ENCODE measurements around the gene CELSR2. TPM values are rescaled to one million over a fixed set of nuclear protein-coding genes. Genes with fewer than 3 reads are reported as not detected.
A peak's percentile ranks its signal among the peaks of the same experiment; 100 is the strongest.
"Not testable (repeated sequence)": the region's sequence is repeated elsewhere in the genome, so short reads cannot be mapped to it uniquely, and the experiment has no call there.

CELSR2 gene
- total RNA-seq, 1 donor from 2014 or later, result 3.8 TPM

GRCh38 chr1:109214695-109215623, 34.4 kb upstream of the CELSR2 start:
- intact Hi-C loops (cut with micrococcal nuclease), result loop anchor here (2.0 to 5.0 kb wide), 4 partner anchors 32 to 212 kb away; partner anchors contain the start of genes CELSR2, ELAPOR1, PSMA5 and SORT1
- H3K4me1 Mint-ChIP-seq (ENCODE audit: low read depth), result peaks cover 28% of the 10 kb centered on the region
- peaks cover 45% of the 10 kb centered on the region for H3K36me3 Mint-ChIP-seq (ENCODE audit: low read depth)
- peak; percentile 29 for DNase-seq (ENCODE audit: low spot score)
- H3K9me3 Mint-ChIP-seq, result no peaks in the 10 kb centered on the region
- no peaks in the 10 kb centered on the region for H3K27me3 Mint-ChIP-seq (ENCODE audit: low read depth)
- peak overlapping the region; percentile 98 for H3K4me3 Mint-ChIP-seq (ENCODE audit: low read depth)
- peak overlapping the region; percentile 89 for H3K27ac Mint-ChIP-seq

- H3K4me3 Mint-ChIP-seq (ENCODE audit: low read depth), result no peak overlapping the region
- H3K4me1 Mint-ChIP-seq (ENCODE audit: low read depth), result peaks cover 33% of the 10 kb centered on the region
- intact Hi-C loops (cut with micrococcal nuclease), result no loop called here
- no peak for DNase-seq (ENCODE audit: low spot score)
- H3K27ac Mint-ChIP-seq, result peak overlapping the region; percentile 5
- peaks cover 55% of the 10 kb centered on the region for H3K36me3 Mint-ChIP-seq (ENCODE audit: low read depth)
- no peaks in the 10 kb centered on the region for H3K9me3 Mint-ChIP-seq
- no peaks in the 10 kb centered on the region for H3K27me3 Mint-ChIP-seq (ENCODE audit: low read depth)
Observed at GRCh38 chr1:109216662-109217061, 32.7 kb upstream of the CELSR2 start.

- Mint-ChIP-seq H3K27me3 (ENCODE audit: low read depth) (no peaks in the 10 kb centered on the region), H3K4me3 (ENCODE audit: low read depth) (no peak overlapping the region), H3K36me3 (ENCODE audit: low read depth) (peaks cover 66% of the 10 kb centered on the region), H3K27ac (peak overlapping the region; percentile 14), H3K4me1 (ENCODE audit: low read depth) (peaks cover 34% of the 10 kb centered on the region), H3K9me3 (no peaks in the 10 kb centered on the region)
- intact Hi-C loops (cut with micrococcal nuclease), result no loop called here
- no peak for DNase-seq (ENCODE audit: low spot score)
Observed at GRCh38 chr1:109218516-109218915, 30.8 kb upstream of the CELSR2 start.

- H3K27me3 Mint-ChIP-seq (ENCODE audit: low read depth); H3K4me3 Mint-ChIP-seq (ENCODE audit: low read depth); H3K9me3 Mint-ChIP-seq; DNase-seq (ENCODE audit: low spot score); H3K27ac Mint-ChIP-seq; intact Hi-C loops (cut with micrococcal nuclease): not testable (repeated sequence)
- H3K36me3 Mint-ChIP-seq (ENCODE audit: low read depth), result peaks cover 63% of the 10 kb centered on the region
- H3K4me1 Mint-ChIP-seq (ENCODE audit: low read depth), result peaks cover 26% of the 10 kb centered on the region
Observed at GRCh38 chr1:109221201-109221600, 28.1 kb upstream of the CELSR2 start.

GRCh38 chr1:109225308-109225707, 24.0 kb upstream of the CELSR2 start:
- Mint-ChIP-seq H3K9me3 (no peaks in the 10 kb centered on the region), H3K4me1 (ENCODE audit: low read depth) (peaks cover 12% of the 10 kb centered on the region), H3K27ac (peak overlapping the region; percentile 19), H3K36me3 (ENCODE audit: low read depth) (peaks cover 65% of the 10 kb centered on the region), H3K27me3 (ENCODE audit: low read depth) (no peaks in the 10 kb centered on the region), H3K4me3 (ENCODE audit: low read depth) (no peak overlapping the region)
- intact Hi-C loops (cut with micrococcal nuclease), result no loop called here
- DNase-seq (ENCODE audit: low spot score), result no peak

- intact Hi-C loops (cut with micrococcal nuclease), result no loop called here
- Mint-ChIP-seq H3K4me3 (ENCODE audit: low read depth) (no peak overlapping the region), H3K36me3 (ENCODE audit: low read depth) (peaks cover 66% of the 10 kb centered on the region), H3K4me1 (ENCODE audit: low read depth) (peaks cover 10% of the 10 kb centered on the region), H3K9me3 (no peaks in the 10 kb centered on the region), H3K27ac (peak overlapping the region; percentile 19), H3K27me3 (ENCODE audit: low read depth) (no peaks in the 10 kb centered on the region)
- no peak for DNase-seq (ENCODE audit: low spot score)
Observed at GRCh38 chr1:109225711-109226445, 23.5 kb upstream of the CELSR2 start.

- DNase-seq (ENCODE audit: low spot score), result no peak
- Mint-ChIP-seq H3K36me3 (ENCODE audit: low read depth) (peaks cover 71% of the 10 kb centered on the region), H3K27me3 (ENCODE audit: low read depth) (no peaks in the 10 kb centered on the region), H3K9me3 (no peaks in the 10 kb centered on the region), H3K27ac (no peak overlapping the region), H3K4me1 (ENCODE audit: low read depth) (peaks cover 9% of the 10 kb centered on the region), H3K4me3 (ENCODE audit: low read depth) (no peak overlapping the region)
- intact Hi-C loops (cut with micrococcal nuclease), result no loop called here
Observed at GRCh38 chr1:109228167-109228566, 21.2 kb upstream of the CELSR2 start.

- Mint-ChIP-seq H3K36me3 (ENCODE audit: low read depth) (peaks cover 70% of the 10 kb centered on the region), H3K27ac (no peak overlapping the region), H3K4me1 (ENCODE audit: low read depth) (peaks cover 6% of the 10 kb centered on the region), H3K4me3 (ENCODE audit: low read depth) (no peak overlapping the region), H3K27me3 (ENCODE audit: low read depth) (no peaks in the 10 kb centered on the region), H3K9me3 (no peaks in the 10 kb centered on the region)
- intact Hi-C loops (cut with micrococcal nuclease), result no loop called here
- no peak for DNase-seq (ENCODE audit: low spot score)
Observed at GRCh38 chr1:109229531-109230127, 19.7 kb upstream of the CELSR2 start.

GRCh38 chr1:109231066-109231465, 18.3 kb upstream of the CELSR2 start:
- H3K4me3 Mint-ChIP-seq (ENCODE audit: low read depth), result no peak overlapping the region
- no peak for DNase-seq (ENCODE audit: low spot score)
- no peaks in the 10 kb centered on the region for H3K9me3 Mint-ChIP-seq
- H3K36me3 Mint-ChIP-seq (ENCODE audit: low read depth), result peaks cover 72% of the 10 kb centered on the region
- no peaks in the 10 kb centered on the region for H3K4me1 Mint-ChIP-seq (ENCODE audit: low read depth)
- no peaks in the 10 kb centered on the region for H3K27me3 Mint-ChIP-seq (ENCODE audit: low read depth)
- no peak overlapping the region for H3K27ac Mint-ChIP-seq
- intact Hi-C loops (cut with micrococcal nuclease), result no loop called here

GRCh38 chr1:109235137-109235536, 14.2 kb upstream of the CELSR2 start:
- Mint-ChIP-seq H3K27me3 (ENCODE audit: low read depth) (no peaks in the 10 kb centered on the region), H3K4me3 (ENCODE audit: low read depth) (no peak overlapping the region), H3K36me3 (ENCODE audit: low read depth) (peaks cover 70% of the 10 kb centered on the region), H3K27ac (peak overlapping the region; percentile 18), H3K9me3 (no peaks in the 10 kb centered on the region), H3K4me1 (ENCODE audit: low read depth) (no peaks in the 10 kb centered on the region)
- intact Hi-C loops (cut with micrococcal nuclease), result no loop called here
- no peak for DNase-seq (ENCODE audit: low spot score)

GRCh38 chr1:109237512-109237911, 11.8 kb upstream of the CELSR2 start:
- Mint-ChIP-seq H3K4me1 (ENCODE audit: low read depth) (peaks cover 3% of the 10 kb centered on the region), H3K27ac (no peak overlapping the region), H3K9me3 (no peaks in the 10 kb centered on the region), H3K4me3 (ENCODE audit: low read depth) (no peak overlapping the region), H3K36me3 (ENCODE audit: low read depth) (peaks cover 48% of the 10 kb centered on the region), H3K27me3 (ENCODE audit: low read depth) (peaks cover 9% of the 10 kb centered on the region)
- no peak for DNase-seq (ENCODE audit: low spot score)
- intact Hi-C loops (cut with micrococcal nuclease), result no loop called here

GRCh38 chr1:109238382-109238781, 11.0 kb upstream of the CELSR2 start:
- no peak overlapping the region for H3K4me3 Mint-ChIP-seq (ENCODE audit: low read depth)
- intact Hi-C loops (cut with micrococcal nuclease), result no loop called here
- no peaks in the 10 kb centered on the region for H3K9me3 Mint-ChIP-seq
- no peak for DNase-seq (ENCODE audit: low spot score)
- peaks cover 14% of the 10 kb centered on the region for H3K27me3 Mint-ChIP-seq (ENCODE audit: low read depth)
- no peak overlapping the region for H3K27ac Mint-ChIP-seq
- H3K4me1 Mint-ChIP-seq (ENCODE audit: low read depth), result peaks cover 3% of the 10 kb centered on the region
- H3K36me3 Mint-ChIP-seq (ENCODE audit: low read depth), result peaks cover 45% of the 10 kb centered on the region

- Mint-ChIP-seq H3K9me3 (no peaks in the 10 kb centered on the region), H3K27ac (no peak overlapping the region), H3K4me3 (ENCODE audit: low read depth) (no peak overlapping the region), H3K4me1 (ENCODE audit: low read depth) (peaks cover 3% of the 10 kb centered on the region), H3K27me3 (ENCODE audit: low read depth) (peaks cover 16% of the 10 kb centered on the region), H3K36me3 (ENCODE audit: low read depth) (peaks cover 45% of the 10 kb centered on the region)
- no peak for DNase-seq (ENCODE audit: low spot score)
- intact Hi-C loops (cut with micrococcal nuclease), result no loop called here
Observed at GRCh38 chr1:109239047-109239408, 10.3 kb upstream of the CELSR2 start.

Measured in activated T-helper 2 cell treated with anti-CD3 and anti-CD28 coated beads, Interferon-gamma antibody, Interleukin-2, Interleukin-4, amounts not matched to agents 10 μg/mL and 5 μg/mL and 100 μg/mL, durations not matched to agents 14 hours and 24 hours and 36 hours (primary cell).